Measurements from ENCODE around the gene SPOP. TPM values are rescaled to one million over a fixed set of nuclear protein-coding genes. Genes with fewer than 3 reads are reported as not detected.

Gene SPOP
- total RNA-seq, 1 donor from 2014 or later, result 60.9 TPM

DNA sequence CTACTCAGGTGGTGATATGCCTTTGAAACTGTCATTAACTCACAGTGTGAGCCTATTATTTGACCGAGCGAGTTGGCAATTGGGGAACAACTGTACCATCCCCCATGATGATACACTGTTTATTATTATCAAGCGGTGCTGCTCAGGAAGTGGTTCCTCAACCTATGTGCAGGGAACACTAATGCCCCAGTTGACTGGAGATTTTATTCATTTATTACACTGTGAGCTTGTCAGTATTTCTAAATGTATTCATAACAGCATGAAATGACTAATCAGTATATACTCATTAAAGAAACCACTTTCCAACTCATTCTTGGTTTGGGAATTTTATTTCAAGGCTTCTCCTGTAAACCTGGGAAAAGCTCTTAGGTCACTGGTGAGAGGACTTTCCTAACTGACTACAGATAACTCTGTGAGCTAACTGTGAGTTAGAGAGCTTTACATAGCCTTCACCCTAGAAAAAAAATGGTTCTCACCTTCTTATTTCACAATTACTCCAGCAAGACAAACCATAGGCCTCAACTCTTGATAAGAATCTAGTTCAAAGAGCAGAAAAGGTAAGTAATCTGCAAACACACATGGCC lies 59.8 kb downstream of the SPOP start:
- intact Hi-C loops (cut with micrococcal nuclease), result no loop called here

DNA sequence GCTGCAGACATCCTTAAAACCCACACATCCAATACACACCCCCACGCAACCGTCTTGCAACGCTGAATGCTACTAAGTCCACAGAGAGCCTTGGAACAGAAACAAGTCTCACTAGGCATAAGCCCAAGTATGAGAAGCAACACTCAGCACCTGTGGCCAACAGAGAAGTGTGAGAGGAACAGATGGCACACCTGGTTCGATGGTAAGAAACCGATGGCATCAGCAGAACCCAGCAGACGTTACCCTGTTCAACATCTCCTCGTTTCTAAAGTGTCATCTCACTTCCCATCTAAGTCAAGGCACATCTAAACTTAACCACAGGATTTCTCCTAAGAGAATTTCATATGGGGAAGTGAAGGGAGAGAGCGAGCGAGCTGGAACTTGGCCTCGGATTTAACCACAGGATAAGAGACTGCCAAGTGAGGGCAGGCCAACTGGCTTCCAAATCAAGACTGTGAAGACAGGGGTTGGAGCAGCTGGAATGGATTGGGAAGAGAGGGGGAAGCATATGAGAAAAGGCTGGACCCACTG lies 61.2 kb downstream of the SPOP start:
- intact Hi-C loops (cut with micrococcal nuclease), result no loop called here

DNA sequence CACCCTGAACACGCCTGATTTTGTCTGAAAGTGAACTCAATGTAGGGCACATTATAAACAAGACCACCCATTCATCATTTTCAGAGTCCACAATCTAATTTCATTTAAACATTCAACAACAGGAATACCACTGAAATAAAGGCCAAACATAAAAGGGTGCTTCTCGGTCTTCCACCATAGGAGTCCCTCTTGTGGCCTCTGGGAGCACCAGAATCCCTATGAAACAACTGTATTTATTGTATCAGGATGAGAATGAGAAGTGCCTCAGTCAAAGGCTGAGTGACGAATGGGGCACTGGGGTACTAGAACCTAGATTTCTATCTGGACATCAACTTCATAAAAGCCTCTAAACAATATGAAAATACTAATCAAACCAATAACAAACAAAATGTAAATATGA lies 61.8 kb downstream of the SPOP start:
- intact Hi-C loops (cut with micrococcal nuclease), result no loop called here

DNA sequence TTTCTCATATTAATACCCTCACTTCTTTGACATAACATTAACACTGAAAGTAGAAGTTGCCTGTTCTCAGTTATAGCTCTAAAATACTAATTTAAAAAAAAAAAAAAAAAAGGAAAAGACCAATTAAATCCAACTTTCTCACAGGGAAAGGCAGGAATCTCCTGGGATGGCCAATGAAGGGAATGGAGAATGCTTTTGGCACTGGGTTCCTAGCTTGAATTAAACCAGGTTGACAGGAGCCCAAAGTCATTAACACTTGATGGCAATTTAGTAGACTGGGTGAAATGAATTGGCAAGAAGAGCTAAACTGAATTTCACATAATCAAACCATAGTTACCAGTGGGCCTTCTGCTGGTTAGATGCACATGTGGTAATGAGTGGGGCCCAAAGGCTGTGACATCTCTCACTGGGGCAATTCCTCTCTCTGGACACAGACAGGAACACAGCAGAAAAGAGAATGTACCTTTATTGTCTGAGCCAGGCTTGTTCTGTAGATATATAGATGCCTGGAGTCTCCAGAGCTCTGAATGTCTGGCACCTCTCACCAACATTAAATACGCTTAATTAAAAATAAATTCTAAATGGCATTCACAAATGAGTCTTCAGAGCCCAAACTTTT lies 64.6 kb downstream of the SPOP start:
- intact Hi-C loops (cut with micrococcal nuclease), result no loop called here

DNA sequence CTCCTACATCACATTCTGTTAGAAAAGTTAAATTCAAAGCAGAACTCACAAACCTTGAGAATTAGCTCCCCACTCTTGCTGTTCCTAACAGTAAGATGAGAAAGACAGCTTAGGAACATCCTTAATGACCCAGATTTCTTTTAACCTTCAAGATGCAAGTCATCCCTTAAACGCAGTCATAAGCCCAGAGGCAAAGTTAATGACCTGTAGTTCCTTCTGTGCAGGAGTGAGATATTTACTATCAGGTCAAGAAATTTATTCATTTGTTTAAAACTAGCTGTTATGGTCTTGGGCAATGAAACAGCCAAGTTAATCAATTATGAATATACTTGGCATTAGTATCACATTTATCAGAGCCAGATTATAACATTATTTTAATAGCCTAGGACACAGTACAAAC lies 65.2 kb downstream of the SPOP start:
- intact Hi-C loops (cut with micrococcal nuclease), result no loop called here

DNA sequence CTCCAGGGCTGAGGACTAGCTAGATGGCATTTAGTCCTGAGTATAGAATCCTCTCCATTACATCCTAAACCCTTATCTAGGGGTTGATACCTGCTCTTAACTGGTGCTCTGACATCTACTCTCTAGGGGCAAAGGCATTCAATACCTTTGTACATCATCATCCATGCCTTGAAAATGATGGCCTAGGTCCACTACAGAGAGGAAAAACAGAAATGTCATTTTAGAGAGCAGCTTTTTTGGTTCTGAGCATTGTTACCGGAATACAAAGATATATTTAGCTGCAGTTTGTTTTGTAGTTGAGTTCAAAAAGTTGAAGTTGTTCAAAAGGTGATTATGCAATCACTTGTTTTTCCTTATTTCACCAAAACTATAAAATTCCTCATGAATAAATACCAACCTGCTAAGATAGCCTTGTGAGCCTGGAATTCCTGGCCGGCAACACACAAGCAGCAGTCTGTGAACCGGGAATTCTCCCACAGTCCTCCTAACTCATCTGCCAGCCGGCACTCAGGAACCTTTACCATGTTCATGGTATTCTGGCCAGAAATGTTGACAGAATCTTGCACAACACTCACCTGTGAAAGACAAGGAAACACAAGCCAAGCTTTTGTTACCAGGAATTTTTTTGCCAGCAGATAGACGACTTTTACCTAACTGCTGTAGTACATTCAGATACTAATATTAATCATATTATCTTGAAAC lies 66.9 kb downstream of the SPOP start:
- intact Hi-C loops (cut with micrococcal nuclease), result no loop called here

DNA sequence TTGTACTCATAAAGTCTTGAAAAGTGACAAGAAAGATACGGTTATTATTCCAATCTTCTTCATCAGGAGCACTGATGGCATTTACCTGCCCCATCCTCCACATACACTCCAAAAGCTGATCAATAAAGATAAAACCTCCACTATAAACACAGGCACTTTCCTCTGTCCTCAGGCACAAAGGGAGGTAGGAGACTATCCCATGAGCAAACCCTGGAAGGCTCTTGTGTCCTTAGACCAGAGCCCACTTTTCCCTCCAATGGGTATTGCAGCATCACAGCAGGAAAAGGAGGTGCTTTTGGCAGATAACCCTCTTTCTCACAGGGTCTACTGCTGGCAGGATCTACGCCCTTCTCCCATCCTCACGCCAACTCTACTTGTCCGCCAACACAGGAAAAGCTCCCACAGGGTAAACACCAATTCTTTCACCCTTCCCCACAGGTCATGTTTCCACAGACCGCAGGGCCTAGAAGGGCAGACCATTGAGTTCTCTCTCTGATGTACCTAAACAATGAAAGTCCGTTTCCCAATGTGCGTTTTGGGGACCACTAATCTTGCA lies 73.5 kb downstream of the SPOP start:
- intact Hi-C loops (cut with micrococcal nuclease), result no loop called here

DNA sequence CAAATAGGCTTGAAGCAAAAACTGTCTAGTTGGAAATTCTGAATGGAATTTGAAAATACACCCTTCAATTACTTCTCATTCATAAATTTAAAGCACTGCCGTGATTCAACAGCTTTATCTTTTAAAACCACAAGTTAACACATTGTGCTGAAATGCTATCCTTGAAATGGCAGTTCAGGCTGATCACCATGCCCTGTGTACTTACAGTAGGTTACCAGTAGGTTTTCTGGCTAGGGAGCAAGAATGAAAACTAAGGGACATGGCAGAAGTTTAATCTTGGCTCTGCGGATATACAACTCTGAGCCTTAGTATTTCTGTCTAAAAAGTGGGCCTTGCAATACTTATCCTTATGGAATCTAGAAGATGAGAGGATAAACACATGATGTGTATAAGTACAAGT lies 74.2 kb downstream of the SPOP start:
- intact Hi-C loops (cut with micrococcal nuclease), result no loop called here

DNA sequence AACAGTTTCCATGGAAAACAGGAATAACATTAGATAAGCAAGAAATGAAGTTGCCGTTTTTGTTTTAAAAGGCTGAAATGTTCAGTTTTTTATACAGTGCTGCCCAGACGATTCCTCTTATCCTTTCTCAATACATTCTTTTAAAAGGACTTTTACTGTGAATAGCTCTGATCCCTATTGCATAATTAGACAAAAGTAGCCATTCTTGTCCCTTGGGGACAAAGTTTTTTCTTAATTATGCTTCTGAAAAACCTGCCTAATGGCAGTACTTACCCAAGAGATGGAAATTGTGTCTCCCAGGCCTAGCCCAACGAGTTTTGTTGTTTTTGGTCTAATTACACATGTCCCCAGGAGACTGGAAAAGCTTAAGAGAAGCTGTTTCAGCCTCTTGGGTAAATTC lies 74.7 kb downstream of the SPOP start:
- intact Hi-C loops (cut with micrococcal nuclease), result no loop called here

DNA sequence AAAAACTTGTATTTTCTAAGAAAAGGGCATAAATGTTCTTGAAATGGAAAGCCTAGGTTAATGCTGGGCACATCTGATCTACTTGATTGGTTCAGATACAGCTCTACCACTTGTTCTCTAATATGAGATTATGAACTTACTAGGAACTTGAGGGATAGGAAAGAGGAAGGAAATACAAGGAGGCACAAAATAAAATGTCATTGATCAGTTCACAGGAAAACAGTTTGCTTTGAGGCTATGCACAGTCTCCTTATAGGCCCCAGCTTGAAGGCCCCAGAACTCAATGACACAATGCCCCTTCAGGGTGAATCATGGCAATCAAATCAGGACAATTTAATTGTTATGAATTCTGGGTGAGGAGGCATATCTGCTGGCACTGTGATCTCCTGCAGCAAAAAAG lies 75.1 kb downstream of the SPOP start:
- intact Hi-C loops (cut with micrococcal nuclease), result no loop called here

DNA sequence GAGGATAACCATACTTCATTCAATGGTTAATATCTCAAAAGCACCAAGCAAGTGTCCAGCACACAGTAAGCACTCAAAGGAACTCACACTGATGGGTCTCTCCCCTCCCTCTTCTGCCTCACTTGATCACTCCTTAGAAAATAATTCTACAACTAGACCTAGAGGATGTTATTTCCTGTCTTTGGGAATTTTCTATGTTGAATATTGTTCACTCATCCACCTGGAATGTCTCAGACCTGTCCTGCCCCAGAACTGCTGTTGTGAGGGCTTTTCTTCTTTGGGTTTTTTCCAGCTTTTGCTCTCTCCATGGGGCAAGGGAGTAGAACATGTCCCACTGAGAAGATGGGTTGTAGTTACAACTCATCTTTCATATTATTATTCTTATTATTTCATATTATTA lies 76.9 kb downstream of the SPOP start:
- intact Hi-C loops (cut with micrococcal nuclease), result no loop called here

DNA sequence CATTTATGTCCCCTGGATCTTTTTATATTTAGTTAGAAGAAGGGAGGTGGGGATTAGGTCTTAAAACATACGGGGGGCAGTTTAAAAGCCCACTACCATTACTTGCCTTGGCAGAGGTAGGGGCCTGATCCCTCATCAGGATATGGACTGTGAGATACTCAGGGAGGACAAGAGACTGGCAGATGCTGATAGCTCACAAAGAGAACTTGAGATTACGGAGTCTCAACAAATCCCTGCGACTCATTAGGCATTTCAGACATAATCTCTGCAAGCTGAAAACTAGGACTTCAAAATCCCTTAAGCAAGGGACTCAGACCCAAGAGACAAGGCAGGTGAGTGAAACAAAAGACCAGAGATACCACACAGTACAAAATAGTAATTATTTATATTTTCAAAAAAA lies 79.0 kb downstream of the SPOP start:
- intact Hi-C loops (cut with micrococcal nuclease), result no loop called here

DNA sequence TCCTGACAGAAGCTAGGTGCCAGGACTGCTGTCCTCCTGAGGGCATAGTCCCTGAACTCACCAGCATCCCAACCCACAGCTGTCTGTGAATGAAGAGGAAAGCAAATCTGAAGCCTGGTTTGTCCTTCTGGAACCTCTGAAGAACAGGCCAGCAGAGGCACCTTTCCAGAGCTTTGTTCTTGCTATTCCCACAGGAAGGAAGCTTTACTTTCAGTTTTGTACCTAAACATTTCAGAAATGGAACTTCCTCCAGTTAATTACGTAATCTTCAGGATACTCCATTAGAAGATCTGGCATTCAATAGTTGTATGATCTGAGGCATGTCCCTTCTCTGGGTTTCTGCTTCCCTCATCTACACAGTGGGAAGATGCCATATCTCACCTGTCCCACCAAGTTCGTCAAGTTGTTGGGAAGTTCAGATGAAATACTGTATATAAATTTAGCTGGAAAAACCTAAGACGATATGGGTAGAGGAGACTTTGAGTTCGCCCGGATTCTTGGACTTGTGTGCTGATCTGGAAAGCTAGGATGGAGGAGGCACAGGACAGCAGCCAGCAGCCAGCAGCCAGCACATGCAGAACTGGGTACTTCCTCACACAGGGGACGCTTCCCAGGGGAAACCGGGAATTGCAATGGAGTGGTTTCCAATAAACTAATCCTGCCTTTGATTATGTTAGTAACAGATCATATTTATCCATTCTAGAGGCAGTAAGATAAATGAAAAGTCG lies 79.8 kb downstream of the SPOP start:
- intact Hi-C loops (cut with micrococcal nuclease), result no loop called here

DNA sequence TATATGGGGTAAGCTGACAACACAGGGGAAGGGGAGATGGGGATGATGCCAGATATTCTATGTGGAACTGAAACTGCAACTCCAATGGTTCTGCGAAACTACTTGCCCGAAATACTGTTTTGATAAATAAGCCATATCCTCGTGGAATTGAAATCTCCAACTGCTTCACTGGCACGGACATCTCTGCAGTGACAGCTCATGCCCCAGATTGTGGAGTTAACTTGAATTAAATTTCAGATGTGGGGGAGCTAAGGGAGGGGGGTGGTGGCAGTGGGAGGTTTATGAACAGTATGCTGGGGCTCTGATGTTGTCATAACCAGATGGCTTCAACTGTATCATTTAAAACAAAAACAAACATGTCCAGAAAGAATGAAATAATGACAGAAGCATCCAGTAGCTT lies 80.5 kb downstream of the SPOP start:
- intact Hi-C loops (cut with micrococcal nuclease), result no loop called here

DNA sequence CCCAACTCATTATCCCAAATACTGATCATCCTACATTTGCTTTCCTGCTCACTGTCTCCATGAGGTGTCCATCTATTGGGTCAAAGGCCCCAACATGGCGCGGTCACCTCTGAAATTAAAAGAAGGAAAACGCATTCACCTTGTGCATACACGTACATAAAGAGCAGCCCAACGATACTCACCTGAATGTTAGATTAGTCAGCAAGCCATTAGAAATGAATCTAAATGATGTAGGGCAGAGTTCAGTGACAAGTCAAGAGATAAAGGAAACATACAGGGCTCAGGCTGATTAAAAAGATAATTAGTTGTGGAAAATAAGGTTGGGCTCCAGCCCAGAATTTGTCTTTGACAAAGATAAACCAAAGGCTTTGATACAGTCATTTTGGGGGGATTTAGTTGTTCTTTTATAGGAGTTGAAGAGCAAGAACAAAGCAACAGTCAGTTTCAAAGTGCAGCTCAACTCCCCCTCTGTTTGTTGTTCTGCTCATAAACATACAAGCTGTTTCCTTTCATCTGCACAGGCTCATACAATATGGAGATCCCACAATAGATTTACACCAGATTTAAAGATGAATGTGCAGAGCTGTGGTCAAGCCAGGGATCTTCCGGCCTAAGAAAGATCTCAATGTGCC lies 81.2 kb downstream of the SPOP start:
- intact Hi-C loops (cut with micrococcal nuclease), result no loop called here

DNA sequence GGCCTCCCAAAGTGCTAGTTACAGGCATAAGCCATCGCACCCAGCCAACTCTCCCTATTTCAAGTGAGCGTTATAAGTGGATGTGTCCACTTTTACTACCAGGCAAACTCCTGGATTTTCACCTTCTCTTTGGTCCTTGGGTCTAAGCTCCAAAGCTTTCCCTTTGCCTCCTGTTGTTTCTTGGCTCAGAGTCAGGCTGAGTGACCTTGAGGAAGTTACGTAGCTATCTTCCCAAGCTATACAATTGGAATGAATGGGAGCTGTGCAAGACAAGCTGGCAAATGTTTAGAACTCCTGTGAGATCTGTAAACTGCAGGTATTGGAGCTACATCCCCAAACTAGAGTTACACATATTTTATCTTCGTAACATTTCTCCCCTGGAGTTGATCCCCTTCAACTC lies 81.9 kb downstream of the SPOP start:
- intact Hi-C loops (cut with micrococcal nuclease), result no loop called here

DNA sequence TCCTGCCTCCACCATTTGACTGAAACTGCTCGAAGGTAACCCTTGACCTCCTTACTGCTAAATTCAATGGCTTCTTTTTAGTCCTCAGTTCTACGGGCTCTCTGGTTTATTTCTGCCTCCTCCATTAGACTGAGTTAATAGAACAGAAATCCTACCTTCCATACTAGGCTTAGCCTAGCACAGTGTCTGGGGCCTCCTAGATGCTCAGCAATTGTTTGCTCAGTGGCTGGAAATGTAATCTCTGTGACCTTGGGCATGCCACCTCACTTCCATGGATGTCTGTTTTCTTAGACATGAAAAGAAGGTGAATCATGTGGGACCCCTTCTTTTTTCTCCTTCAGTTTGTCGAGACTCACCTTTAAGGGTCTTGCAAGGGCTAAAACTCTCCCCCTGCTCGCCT lies 82.6 kb downstream of the SPOP start:
- intact Hi-C loops (cut with micrococcal nuclease), result no loop called here

DNA sequence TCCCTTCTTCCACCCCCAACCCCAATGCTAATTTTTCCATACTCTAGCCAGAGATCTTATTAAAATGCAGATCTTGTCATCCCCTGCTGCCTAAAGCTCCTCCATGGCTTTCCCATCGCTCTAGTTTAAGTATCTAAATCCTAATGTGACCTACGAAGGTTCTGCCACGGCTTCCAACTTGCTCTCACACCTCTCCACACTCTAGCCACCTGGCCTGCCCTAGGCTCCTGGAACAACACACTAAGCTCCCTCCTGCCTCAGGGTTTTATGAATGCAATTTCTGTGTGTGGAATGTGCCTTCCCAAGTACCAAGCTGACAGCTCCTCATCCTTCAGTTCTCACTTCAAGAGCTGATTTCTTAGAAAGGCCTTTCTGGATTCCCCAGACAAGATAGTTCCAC lies 85.6 kb downstream of the SPOP start:
- intact Hi-C loops (cut with micrococcal nuclease), result no loop called here

DNA sequence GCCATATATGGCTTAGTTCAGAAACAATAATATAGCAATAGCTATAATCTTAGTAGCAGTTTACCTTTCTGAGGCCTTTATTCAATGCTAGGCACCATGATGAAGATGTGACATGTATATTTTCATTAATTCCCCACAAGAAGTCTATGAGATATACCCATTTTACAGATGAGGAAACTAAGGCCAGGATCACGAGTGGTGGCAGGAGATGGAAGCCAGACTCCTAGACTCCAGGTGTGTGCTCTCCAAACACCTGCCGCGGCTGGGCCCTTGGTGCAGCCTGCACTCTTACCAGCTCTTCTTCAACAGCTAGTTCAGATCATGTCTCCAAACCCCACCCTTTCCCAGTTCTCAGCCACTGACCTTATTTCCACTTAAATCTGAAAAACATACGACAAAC lies 87.0 kb downstream of the SPOP start:
- intact Hi-C loops (cut with micrococcal nuclease), result no loop called here

DNA sequence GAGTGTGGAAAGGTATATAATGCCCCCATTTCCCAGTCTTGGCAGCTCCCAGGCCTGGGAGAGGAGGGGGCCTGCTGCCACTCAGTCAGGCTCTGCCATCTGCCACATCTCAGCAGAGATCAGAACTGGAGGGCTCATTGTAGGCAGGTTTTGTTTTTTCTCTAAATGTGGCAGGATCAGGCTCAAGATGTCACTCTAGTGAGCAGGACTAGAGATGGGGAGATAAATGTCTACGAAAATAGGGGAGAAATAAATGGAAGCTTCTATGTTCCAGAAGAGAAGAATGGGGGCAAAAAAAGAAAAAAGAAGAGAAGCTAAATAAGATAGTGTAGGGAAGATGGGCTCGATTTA lies 88.3 kb downstream of the SPOP start:
- intact Hi-C loops (cut with micrococcal nuclease), result no loop called here

DNA sequence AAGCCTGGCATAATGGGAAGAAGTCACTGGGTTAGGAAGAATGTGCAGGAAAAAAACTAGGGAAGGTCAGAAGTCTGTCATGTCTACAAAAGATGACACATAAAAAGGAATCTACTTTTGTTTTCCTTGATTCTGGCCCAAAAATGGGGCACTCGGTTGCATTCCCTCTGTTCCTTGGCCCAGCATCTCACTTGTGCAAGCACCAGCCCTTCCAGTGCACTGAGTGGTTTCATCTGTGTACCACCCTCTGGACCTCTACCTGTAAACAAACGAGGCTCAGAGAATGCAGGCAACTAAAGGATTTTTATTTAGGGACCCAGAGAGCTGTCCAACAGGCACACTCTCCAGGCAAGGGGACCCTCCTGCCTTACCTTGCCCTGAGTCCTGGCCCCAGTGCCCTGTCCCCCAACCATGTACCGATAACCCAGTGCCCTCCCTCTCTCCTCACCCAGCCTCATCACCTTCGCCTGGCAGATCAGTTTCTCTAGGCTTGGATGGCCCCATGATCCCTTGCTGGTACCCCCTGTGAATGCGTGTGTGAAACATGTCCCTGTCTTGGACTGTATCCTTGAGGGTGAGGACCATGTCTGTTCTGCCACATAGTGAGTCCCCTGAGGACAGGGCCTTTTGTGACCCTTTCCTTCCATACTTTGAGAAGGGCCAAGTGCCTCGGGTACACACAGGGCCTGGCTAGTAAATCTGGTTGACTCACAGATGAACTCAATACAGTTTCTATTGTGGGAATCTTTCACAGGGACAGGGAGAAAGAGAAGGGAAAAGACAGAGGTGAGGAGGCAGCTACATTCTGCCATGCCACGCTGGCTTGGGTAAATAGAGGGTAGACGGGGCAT lies 88.9 kb downstream of the SPOP start:
- intact Hi-C loops (cut with micrococcal nuclease), result no loop called here

All from T-helper 2 cell treated with Interferon-gamma antibody and Interleukin-4, amounts not matched to agents 100 ng/mL and 5 ng/mL, for 36 hours (primary cell).